Suprapubic skin (tissue), 4 donors: Measurements from ENCODE around the gene GABRB2. TPM values are rescaled to one million over a fixed set of nuclear protein-coding genes. Genes with fewer than 3 reads are reported as not detected.

Experiments used
- DNase-seq, 2 donors: peaks; one replicate each; pipeline ENCODE4 v3.0.0-alpha.2; 2019; ENCODE audit warnings: low spot score in 2 of 2
- H3K27ac ChIP-seq: fragments of 200-600 bp; sonication (generic); one replicate; pipeline ENCODE4 v1.5.1; 2019
- H3K27me3 ChIP-seq: fragments of 200-600 bp; sonication (generic); one replicate; pipeline ENCODE4 v1.5.1; 2019
- H3K36me3 ChIP-seq: fragments of 200-600 bp; sonication (generic); one replicate; pipeline ENCODE4 v1.5.1; 2019
- H3K4me1 ChIP-seq: fragments of 200-600 bp; sonication (generic); one replicate; pipeline ENCODE4 v1.5.1; 2019
- H3K4me3 ChIP-seq: fragments of 200-600 bp; sonication (generic); one replicate; pipeline ENCODE4 v1.5.1; 2019; ENCODE audit warnings: mild to moderate bottlenecking
- H3K9me3 ChIP-seq: fragments of 200-600 bp; sonication (generic); one replicate; pipeline ENCODE4 v1.5.1; 2019
- EP300 ChIP-seq: sonication (generic); formaldehyde crosslinking; IDR thresholded peaks from one replicate; pipeline ENCODE4 v1.6.1; 2017; ENCODE audit warnings: antibody characterized with exemption
- POLR2A ChIP-seq, 2 donors: fragments of 450-650 bp; IDR thresholded peaks; one replicate each; pipeline ENCODE4 v1.6.1; 2017; ENCODE audit warnings: antibody characterized with exemption in 2 of 2, mild to moderate bottlenecking in 2 of 2, moderate library complexity in 2 of 2
- POLR2AphosphoS5 ChIP-seq, 3 donors: sonication (generic); formaldehyde crosslinking; IDR thresholded peaks; one replicate each; pipeline ENCODE4 v1.6.1; 2017; ENCODE audit warnings: antibody characterized with exemption in 3 of 3
- WGBS: methylation state at CpG from one replicate; pipeline ENCODE4 v1.1.5; 2018; 5-methylcytosine and 5-hydroxymethylcytosine counted together
- total RNA-seq, 4 donors: library from RNA; depleted of rRNA; stranded (reverse); fragments of >200 nt; gene quantifications; one replicate each; pipeline ENCODE4 v1.1.0, GENCODE V29; 2016
- TF ChIP-seq, protein P1 (sequence below), 2 donors: fragments of 200-600 bp in 1 of 2; fragments of 450-650 bp in 1 of 2; sonication (generic) in 1 of 2; IDR thresholded peaks; one replicate each; pipeline ENCODE4 v1.5.1; 2016 to 2019; ENCODE audit warnings: antibody characterized with exemption in 2 of 2, mild to moderate bottlenecking in 1 of 2, moderate library complexity in 1 of 2

Gene GABRB2
- total RNA-seq, 4 donors from 2014 or later = 0.11 to 1.6 (median 0.24) TPM; not detected in 1

DNA sequence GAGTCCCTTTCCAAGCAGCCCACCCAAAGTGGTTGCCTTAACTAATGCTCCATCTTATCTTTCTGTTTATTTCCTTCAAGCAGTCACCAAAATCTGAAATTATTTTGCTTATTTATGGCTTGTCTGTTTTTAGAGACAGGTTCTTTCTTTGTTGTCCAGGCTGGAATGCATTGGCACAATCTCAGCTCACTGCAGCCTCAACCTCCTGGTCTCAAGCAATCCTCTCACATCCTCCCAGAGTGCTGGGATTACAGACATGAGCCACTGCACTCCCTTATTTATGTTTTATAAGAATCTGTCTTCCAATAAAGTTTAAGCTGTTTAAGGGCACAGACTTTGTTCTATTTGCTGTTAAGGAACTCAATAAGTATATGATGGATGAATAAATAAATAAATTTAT is 133.7 kb downstream of the GABRB2 start:
- Histone ChIP-seq H3K4me3 (no peak overlapping the region), H3K4me1 (no peaks in the 10 kb centered on the region), H3K9me3 (no peaks in the 10 kb centered on the region), H3K36me3 (no peaks in the 10 kb centered on the region), H3K27ac (no peak overlapping the region), H3K27me3 (no peaks in the 10 kb centered on the region)
- DNase-seq = no peak
- TF ChIP-seq POLR2A (IDR thresholded peaks at IDR 0.05) (no peak), POLR2AphosphoS5 (IDR thresholded peaks at IDR 0.05) (no peak), EP300 (no peak)
- TF ChIP-seq, protein P1, sequence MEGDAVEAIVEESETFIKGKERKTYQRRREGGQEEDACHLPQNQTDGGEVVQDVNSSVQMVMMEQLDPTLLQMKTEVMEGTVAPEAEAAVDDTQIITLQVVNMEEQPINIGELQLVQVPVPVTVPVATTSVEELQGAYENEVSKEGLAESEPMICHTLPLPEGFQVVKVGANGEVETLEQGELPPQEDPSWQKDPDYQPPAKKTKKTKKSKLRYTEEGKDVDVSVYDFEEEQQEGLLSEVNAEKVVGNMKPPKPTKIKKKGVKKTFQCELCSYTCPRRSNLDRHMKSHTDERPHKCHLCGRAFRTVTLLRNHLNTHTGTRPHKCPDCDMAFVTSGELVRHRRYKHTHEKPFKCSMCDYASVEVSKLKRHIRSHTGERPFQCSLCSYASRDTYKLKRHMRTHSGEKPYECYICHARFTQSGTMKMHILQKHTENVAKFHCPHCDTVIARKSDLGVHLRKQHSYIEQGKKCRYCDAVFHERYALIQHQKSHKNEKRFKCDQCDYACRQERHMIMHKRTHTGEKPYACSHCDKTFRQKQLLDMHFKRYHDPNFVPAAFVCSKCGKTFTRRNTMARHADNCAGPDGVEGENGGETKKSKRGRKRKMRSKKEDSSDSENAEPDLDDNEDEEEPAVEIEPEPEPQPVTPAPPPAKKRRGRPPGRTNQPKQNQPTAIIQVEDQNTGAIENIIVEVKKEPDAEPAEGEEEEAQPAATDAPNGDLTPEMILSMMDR (IDR thresholded peaks at IDR 0.05) = no peak

DNA sequence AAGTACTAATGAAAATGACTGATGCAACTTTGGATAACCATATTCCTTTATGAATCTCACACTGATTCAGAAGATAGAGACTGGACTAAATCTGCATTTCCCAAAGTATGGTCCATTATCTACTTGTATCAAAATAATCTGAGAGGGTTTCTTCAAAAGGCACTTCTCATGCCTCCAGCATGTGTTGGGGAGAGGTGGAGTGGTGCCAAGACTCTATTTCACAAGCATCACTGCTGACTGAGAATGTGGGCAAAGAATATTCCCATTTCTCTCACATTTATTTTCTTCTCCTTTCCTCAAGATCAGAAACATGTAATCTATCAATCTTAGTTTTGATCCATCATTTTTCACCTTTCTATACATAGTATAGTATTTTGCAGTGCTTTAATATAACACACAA is 135.4 kb downstream of the GABRB2 start:
- no peak for DNase-seq
- Histone ChIP-seq H3K4me1 (no peaks in the 10 kb centered on the region), H3K4me3 (no peak overlapping the region), H3K9me3 (no peaks in the 10 kb centered on the region), H3K36me3 (no peaks in the 10 kb centered on the region), H3K27me3 (no peaks in the 10 kb centered on the region), H3K27ac (no peak overlapping the region)
- TF ChIP-seq POLR2A (IDR thresholded peaks at IDR 0.05) (no peak), EP300 (no peak), POLR2AphosphoS5 (IDR thresholded peaks at IDR 0.05) (no peak)
- TF ChIP-seq, protein P1 (IDR thresholded peaks at IDR 0.05) = no peak

DNA sequence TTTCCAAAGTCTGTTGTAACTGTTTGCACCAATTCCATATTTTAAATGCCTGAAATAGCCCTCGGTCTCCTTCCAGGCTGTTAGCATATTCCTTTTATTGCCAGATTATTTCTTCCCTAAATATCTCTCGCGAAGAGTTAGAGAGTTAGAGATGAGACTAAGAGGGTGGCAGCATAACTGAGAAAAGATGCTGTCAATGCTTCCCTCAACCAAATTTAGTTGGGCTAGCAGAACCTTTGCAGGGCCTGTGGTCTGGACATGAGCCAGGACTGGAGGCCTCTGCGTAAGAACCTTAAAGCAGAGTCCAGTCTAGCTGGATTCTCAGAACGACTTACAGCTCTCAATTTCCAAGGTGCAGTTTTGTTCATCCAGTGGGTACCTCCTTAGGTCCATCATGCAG is 135.9 kb downstream of the GABRB2 start:
- no peak overlapping the region for H3K27ac ChIP-seq
- H3K9me3 ChIP-seq = no peaks in the 10 kb centered on the region
- no peak for DNase-seq
- H3K4me1 ChIP-seq = no peaks in the 10 kb centered on the region
- whole genome bisulfite sequencing = 79% methylated on average over 5 of the region's 5 CpGs
- no peaks in the 10 kb centered on the region for H3K36me3 ChIP-seq
- TF ChIP-seq POLR2A (IDR thresholded peaks at IDR 0.05) (no peak), POLR2AphosphoS5 (IDR thresholded peaks at IDR 0.05) (no peak), EP300 (no peak)
- TF ChIP-seq, protein P1 (IDR thresholded peaks at IDR 0.05) = no peak
- H3K27me3 ChIP-seq = no peaks in the 10 kb centered on the region
- H3K4me3 ChIP-seq = no peak overlapping the region

DNA sequence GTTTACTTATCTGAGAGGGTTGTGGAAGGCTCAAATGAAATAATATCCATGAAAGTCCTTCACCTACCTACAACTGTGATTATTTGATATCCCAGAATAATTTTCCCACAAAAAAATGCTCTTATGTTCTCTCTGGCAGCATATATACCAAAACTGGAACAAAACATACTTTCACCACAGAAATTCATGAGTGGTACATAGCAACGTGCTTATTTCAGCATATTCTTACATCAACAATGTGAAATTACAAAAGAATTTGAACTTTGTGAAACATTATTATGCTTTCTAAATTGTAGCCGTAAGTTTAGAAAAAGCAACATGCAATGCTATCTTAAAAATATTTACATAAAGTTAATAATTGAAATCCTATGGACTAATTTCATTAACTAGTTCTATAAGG is 137.1 kb downstream of the GABRB2 start:
- TF ChIP-seq EP300 = no peak
- TF ChIP-seq, protein P1 (IDR thresholded peaks at IDR 0.05) = no peak
- TF ChIP-seq POLR2A (IDR thresholded peaks at IDR 0.05) = no peak
- no peak for TF ChIP-seq POLR2AphosphoS5 (IDR thresholded peaks at IDR 0.05)
- Histone ChIP-seq H3K27me3 (no peaks in the 10 kb centered on the region), H3K36me3 (no peaks in the 10 kb centered on the region), H3K4me1 (no peaks in the 10 kb centered on the region), H3K9me3 (no peaks in the 10 kb centered on the region), H3K27ac (no peak overlapping the region), H3K4me3 (no peak overlapping the region)
- WGBS = 71% methylated on average over 2 of the region's 2 CpGs
- DNase-seq = no peak

DNA sequence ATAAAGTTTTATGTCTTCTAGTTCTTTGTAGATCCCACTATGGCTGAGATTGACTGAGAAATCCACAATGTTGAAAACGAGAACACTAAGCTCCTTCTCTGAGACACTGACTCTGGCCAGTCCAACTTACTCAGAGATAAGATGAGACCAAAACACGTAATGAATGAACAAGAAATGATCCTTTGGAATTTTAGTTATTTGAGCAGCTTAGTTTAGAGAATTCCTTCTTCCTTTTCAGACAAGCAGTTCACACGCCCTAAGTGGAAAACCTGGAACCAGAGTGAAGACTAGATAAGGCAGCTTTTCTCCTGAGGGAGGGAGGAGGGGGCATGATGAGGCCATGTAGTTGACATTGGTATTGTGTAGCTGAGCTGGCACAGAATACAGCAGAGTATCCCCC is 139.6 kb downstream of the GABRB2 start:
- Histone ChIP-seq H3K27me3 (no peaks in the 10 kb centered on the region), H3K36me3 (no peaks in the 10 kb centered on the region), H3K27ac (no peak overlapping the region), H3K4me3 (no peak overlapping the region), H3K4me1 (no peaks in the 10 kb centered on the region), H3K9me3 (no peaks in the 10 kb centered on the region)
- TF ChIP-seq POLR2AphosphoS5 (IDR thresholded peaks at IDR 0.05) (no peak), POLR2A (IDR thresholded peaks at IDR 0.05) (no peak), EP300 (no peak)
- TF ChIP-seq, protein P1 (IDR thresholded peaks at IDR 0.05) = no peak
- 32% methylated on average over 3 of the region's 3 CpGs for WGBS
- DNase-seq = no peak
